ENCODE measurements around the gene ZNF585A.
A peak's percentile ranks its signal among the peaks of the same experiment; 100 is the strongest.
"Not testable (repeated sequence)": the region's sequence is repeated elsewhere in the genome, so short reads cannot be mapped to it uniquely, and the experiment has no call there.

Gene ZNF585A

DNA sequence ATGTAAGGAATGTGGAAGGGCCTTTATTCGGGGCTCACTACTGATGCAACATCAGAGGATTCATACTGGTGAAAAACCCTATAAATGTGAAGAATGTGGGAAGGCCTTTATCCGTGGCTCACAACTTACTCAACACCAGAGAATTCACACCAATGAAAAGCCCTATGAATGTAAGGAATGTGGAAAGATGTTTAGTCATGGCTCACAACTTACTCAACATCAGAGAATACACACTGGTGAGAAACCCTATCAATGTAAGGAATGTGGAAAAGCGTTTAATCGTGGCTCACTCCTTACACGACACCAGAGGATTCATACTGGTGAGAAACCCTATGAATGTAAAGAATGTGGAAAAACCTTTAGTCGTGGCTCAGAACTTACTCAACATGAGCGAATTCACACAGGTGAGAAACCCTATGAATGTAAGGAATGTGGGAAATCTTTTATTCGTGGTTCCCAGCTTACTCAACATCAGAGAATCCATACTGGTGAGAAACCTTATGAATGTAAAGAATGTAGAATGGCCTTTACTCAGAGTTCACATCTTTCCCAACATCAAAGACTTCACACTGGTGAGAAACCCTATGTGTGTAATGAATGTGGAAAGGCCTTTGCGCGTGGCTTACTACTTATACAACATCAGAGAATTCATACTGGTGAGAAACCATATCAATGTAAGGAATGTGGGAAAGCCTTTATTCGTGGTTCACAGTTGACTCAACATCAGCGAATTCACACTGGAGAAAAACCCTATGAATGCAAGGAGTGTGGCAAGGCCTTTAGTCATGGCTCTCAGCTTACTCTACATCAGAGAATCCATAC is 44.3 kb downstream of the ZNF585A start:
- Histone ChIP-seq H3K27ac (no peak overlapping the region), H3K4me3 (peak overlapping the region; percentile 32)

GRCh38 chr19:37122093-37122492 is 50.4 kb downstream of the ZNF585A start:
- DNase-seq (ENCODE audit: low spot score), result not testable (repeated sequence)

More for the DNA sequence above, 44.3 kb downstream of the ZNF585A start:
- no peak for DNase-seq (ENCODE audit: low spot score)
- no peak for TF ChIP-seq CTCF (IDR thresholded peaks at IDR 0.05)

DNA sequence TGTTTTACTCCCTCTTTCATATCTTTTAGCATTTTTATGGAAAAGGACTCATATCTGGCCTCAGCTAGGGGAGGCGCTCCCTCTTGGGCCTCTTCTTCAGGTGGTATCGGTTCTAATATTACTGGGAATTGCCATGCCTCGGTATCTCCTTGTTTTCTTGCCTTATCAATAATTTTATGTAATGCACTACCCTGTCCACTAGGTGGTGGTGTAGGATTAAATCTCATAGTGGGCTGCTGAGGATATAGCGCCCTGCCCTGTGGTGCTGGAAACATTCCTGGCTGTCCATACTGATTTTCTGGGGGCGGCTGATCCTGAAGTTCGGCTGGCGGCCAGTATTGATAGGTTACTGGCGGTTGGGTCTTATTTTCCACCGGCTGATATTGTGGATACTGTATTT is 58.5 kb downstream of the ZNF585A start:
- peak overlapping the region; percentile 47 for H3K4me3 ChIP-seq
- DNase-seq (ENCODE audit: low spot score), result no peak
- TF ChIP-seq CTCF (IDR thresholded peaks at IDR 0.05), result no peak
- no peak overlapping the region for H3K27ac ChIP-seq

More at GRCh38 chr19:37122093-37122492, 50.4 kb downstream of the ZNF585A start:
- not testable (repeated sequence) for H3K4me3 ChIP-seq, H3K27ac ChIP-seq

DNA sequence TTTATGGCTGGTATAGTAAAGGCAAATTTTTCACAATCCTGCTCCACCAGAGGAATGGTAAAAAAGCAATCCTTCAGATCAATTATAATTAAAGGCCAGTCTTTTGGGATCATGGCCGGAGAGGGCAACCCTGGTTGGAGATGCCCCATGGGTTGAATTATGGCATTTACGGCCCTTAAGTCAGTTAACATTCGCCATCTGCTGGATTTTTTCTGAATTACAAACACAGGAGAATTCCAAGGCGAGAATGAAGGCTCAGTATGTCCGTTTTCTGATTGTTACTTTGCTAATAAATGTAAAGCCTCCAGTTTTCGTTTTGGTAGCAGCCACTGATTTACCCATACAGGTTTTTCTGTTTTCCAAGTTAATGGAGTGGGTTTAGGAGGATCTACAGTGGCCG is 60.7 kb downstream of the ZNF585A start:
- not testable (repeated sequence) for DNase-seq (ENCODE audit: low spot score); H3K27ac ChIP-seq; H3K4me3 ChIP-seq

DNA sequence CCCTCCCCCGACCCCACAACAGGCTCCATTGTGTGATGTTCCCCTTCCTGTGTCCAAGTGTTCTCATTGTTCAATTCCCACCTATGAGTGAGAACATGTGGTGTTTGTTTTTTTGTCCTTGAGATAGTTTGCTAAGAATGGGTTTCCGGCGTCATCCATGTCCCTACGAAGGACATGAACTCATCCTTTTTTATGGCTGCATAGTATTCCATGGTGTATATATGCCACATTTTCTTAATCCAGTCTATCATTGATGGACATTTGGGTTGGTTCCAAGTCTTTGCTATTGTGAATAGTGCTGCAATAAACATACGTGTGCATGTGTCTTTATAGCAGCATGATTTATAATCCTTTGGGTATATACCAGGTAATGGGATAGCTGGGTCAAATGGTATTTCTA is 68.4 kb downstream of the ZNF585A start:
- H3K4me3 ChIP-seq; DNase-seq (ENCODE audit: low spot score); H3K27ac ChIP-seq: not testable (repeated sequence)

DNA sequence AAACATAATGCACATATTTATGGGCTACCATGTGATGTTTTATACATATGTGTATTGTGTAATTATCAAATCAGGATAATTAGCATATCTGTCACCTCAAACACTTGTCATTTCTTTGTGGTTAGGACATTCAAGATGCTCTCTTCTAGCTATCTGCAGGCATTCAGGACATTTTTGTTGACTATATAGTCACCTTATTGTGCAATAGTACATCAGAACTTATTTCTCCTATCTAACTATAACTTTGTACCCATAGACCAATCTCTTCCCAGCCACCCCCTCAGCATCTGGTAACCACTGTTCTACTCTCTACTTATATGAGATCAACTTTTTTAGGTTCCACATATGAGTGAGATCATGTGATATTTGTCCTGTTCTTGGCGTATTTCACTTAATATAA is 73.9 kb downstream of the ZNF585A start:
- Histone ChIP-seq H3K27ac (no peak overlapping the region), H3K4me3 (no peak overlapping the region)
- DNase-seq (ENCODE audit: low spot score), result no peak
- TF ChIP-seq CTCF (IDR thresholded peaks at IDR 0.05), result no peak

- TF ChIP-seq CTCF (IDR thresholded peaks at IDR 0.05), result no peak
- no peak overlapping the region for H3K4me3 ChIP-seq
- DNase-seq (ENCODE audit: low spot score), result no peak
Measured at GRCh38 chr19:37095859-37096258, 76.6 kb downstream of the ZNF585A start.

More at GRCh38 chr19:37095859-37096258, 76.6 kb downstream of the ZNF585A start:
- no peak overlapping the region for H3K27ac ChIP-seq

Measured in coronary artery (tissue), 2 donors.